Measurements from ENCODE around the gene INO80. TPM values are rescaled to one million over a fixed set of nuclear protein-coding genes. Genes with fewer than 3 reads are reported as not detected.

Gene INO80
- total RNA-seq, 3 donors from 2014 or later = 27.2 to 47.7 (median 42.3) TPM

DNA sequence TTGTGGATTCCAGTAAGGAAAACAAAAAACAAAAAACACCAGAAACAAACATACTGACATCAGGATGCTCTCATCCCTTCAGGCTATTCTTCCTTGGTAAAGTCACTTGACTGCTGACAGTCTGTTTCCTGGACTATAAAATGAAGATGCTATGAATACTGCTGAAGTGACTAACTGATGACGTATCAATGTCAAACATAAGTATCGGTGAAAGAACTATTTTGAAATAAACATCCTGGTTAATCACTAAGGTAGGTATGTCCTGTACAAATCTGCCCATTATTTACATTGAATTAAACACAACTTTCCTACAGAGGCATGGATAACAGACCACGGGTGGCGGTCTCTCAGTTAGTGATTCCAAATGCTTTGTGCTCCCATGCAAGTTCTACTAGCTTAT is 116.9 kb downstream of the INO80 start:
- Histone ChIP-seq H3K27me3 (no peaks in the 10 kb centered on the region), H3K4me3 (no peak overlapping the region), H3K27ac (no peak overlapping the region), H3K4me1 (no peaks in the 10 kb centered on the region), H3K9me3 (no peaks in the 10 kb centered on the region), H3K36me3 (no peaks in the 10 kb centered on the region)
- no peak for DNase-seq (ENCODE audit: low spot score in 2 of 2)
- intact Hi-C loops (cut with DNase I; ENCODE audit: low total_unique reads) = no loop called here
- TF ChIP-seq POLR2A (IDR thresholded peaks at IDR 0.05) (no peak), POLR2AphosphoS5 (IDR thresholded peaks at IDR 0.05) (no peak)
- TF ChIP-seq, protein P1, sequence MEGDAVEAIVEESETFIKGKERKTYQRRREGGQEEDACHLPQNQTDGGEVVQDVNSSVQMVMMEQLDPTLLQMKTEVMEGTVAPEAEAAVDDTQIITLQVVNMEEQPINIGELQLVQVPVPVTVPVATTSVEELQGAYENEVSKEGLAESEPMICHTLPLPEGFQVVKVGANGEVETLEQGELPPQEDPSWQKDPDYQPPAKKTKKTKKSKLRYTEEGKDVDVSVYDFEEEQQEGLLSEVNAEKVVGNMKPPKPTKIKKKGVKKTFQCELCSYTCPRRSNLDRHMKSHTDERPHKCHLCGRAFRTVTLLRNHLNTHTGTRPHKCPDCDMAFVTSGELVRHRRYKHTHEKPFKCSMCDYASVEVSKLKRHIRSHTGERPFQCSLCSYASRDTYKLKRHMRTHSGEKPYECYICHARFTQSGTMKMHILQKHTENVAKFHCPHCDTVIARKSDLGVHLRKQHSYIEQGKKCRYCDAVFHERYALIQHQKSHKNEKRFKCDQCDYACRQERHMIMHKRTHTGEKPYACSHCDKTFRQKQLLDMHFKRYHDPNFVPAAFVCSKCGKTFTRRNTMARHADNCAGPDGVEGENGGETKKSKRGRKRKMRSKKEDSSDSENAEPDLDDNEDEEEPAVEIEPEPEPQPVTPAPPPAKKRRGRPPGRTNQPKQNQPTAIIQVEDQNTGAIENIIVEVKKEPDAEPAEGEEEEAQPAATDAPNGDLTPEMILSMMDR (IDR thresholded peaks at IDR 0.05) = no peak

DNA sequence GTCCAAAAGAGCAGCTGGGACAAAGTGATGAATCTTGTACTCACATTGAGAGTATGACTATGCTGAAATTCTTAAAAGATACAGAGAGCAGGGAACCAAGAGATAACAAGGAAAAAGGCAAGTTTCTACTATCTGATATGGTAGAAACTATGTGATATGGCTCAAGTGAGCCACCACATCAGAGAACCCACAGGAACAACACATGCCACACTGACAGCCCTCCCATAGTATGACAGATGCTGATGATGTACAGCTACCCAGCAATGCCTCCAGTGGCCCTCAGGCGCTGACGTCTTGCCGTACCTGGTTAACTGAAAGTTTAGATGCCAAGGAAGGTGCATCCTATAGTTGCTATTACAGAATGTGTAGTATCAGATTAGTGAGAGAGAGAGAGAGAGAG is 120.4 kb downstream of the INO80 start:
- H3K36me3 ChIP-seq = no peaks in the 10 kb centered on the region
- H3K27me3 ChIP-seq = no peaks in the 10 kb centered on the region
- no peaks in the 10 kb centered on the region for H3K9me3 ChIP-seq
- intact Hi-C loops (cut with DNase I; ENCODE audit: low total_unique reads) = no loop called here
- H3K27ac ChIP-seq = no peak overlapping the region
- H3K4me3 ChIP-seq = no peak overlapping the region
- no peak for DNase-seq (ENCODE audit: low spot score in 2 of 2)
- TF ChIP-seq, protein P1 (IDR thresholded peaks at IDR 0.05) = no peak
- no peak for TF ChIP-seq POLR2AphosphoS5 (IDR thresholded peaks at IDR 0.05)
- TF ChIP-seq POLR2A (IDR thresholded peaks at IDR 0.05) = no peak
- no peaks in the 10 kb centered on the region for H3K4me1 ChIP-seq

DNA sequence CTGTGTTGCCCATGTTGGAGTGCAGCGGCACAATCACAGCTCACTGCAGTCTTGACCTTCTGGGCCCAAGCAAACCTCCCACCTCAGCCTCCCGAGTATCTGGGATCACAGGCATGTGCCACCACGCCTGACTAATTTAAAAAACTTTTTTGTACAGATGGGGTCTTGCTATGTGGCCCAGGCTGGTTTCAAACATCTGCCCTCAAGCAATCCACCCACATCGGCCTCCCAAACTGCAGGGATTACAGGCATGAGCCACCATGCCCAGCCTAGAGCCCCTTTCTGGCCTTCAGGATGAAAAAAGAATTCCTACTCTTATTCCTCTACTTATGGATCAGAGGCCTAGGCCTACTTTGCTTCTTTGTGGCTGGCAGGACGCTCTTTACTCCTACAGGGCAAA is 123.3 kb downstream of the INO80 start:
- H3K4me3 ChIP-seq = no peak overlapping the region
- H3K4me1 ChIP-seq = no peaks in the 10 kb centered on the region
- TF ChIP-seq, protein P1 (IDR thresholded peaks at IDR 0.05) = no peak
- TF ChIP-seq POLR2AphosphoS5 (IDR thresholded peaks at IDR 0.05) (no peak), POLR2A (IDR thresholded peaks at IDR 0.05) (no peak)
- H3K9me3 ChIP-seq = no peaks in the 10 kb centered on the region
- H3K36me3 ChIP-seq = no peaks in the 10 kb centered on the region
- H3K27me3 ChIP-seq = no peaks in the 10 kb centered on the region
- no peak for DNase-seq (ENCODE audit: low spot score in 2 of 2)
- intact Hi-C loops (cut with DNase I; ENCODE audit: low total_unique reads) = no loop called here
- no peak overlapping the region for H3K27ac ChIP-seq

DNA sequence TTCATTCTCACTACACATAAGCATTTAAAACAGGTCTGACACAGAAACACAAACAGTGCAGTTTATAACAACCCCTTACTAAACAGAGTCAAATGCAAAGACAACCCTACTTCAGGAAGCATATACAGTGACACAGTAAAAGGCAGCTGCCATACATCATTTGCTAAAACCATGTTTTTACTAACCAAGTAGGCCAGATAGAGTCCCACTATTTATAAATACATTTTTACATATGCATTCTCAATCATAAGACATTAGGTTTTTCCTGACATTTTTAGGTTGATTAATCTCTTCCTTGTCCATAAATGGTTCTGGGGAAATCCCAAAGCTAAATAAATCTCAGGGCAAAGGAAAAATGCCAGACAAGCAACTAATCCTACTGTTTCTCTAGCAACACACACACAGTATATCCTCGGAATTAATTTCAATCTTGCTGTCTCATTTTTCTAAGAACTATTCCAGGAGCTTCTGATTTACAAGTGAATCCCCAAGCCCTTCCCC is 123.8 kb downstream of the INO80 start:
- no peaks in the 10 kb centered on the region for H3K4me1 ChIP-seq
- no peak overlapping the region for H3K27ac ChIP-seq
- H3K36me3 ChIP-seq = no peaks in the 10 kb centered on the region
- TF ChIP-seq POLR2A (IDR thresholded peaks at IDR 0.05) = no peak
- TF ChIP-seq, protein P1 (IDR thresholded peaks at IDR 0.05) = no peak
- H3K9me3 ChIP-seq = no peaks in the 10 kb centered on the region
- intact Hi-C loops (cut with DNase I; ENCODE audit: low total_unique reads) = no loop called here
- no peaks in the 10 kb centered on the region for H3K27me3 ChIP-seq
- DNase-seq (ENCODE audit: low spot score in 2 of 2) = no peak
- H3K4me3 ChIP-seq = no peak overlapping the region

DNA sequence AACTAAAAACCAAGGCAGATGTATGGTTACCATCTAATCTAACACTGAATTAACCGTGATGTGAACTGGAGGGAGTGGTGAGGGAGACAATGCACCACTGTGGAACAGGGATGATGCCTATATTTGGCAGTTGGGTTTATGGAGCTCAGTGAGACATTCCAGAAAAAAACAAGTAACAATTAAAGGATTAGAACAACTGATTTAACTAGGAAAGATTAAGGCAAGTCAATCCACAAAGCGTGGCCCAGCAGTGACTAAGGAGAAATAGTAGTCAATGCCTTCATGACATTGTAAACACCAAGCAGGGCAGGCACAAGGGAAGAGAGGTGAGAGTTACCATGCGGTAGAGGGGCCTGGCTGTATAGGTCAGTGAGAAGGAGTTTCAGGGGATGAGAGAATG is 124.7 kb downstream of the INO80 start:
- Histone ChIP-seq H3K27me3 (no peaks in the 10 kb centered on the region), H3K4me1 (no peaks in the 10 kb centered on the region), H3K9me3 (no peaks in the 10 kb centered on the region), H3K36me3 (no peaks in the 10 kb centered on the region), H3K27ac (no peak overlapping the region), H3K4me3 (no peak overlapping the region)
- DNase-seq (ENCODE audit: low spot score in 2 of 2) = no peak
- intact Hi-C loops (cut with DNase I; ENCODE audit: low total_unique reads) = no loop called here
- TF ChIP-seq, protein P1 (IDR thresholded peaks at IDR 0.05) = no peak
- TF ChIP-seq POLR2AphosphoS5 (IDR thresholded peaks at IDR 0.05) = no peak
- TF ChIP-seq POLR2A (IDR thresholded peaks at IDR 0.05) = no peak

Measured in breast epithelium (tissue), 4 donors.